Heart left ventricle (tissue), 13 donors: Measurements from ENCODE around the gene THSD4.

Experiments
- CTCF ChIP-seq, 12 donors: fragments of 200-600 bp; sonication (generic) in 4 of 12; IDR thresholded peaks; one replicate each; pipeline versions ENCODE4 v1.5.0 to v1.8.0; 2018 to 2022; ENCODE audit warnings: antibody characterized with exemption in 12 of 12, mild to moderate bottlenecking in 5 of 12
- POLR2A ChIP-seq, 2 donors: fragments of 450-650 bp; IDR thresholded peaks; one replicate each; pipeline ENCODE4 v1.6.1; 2017; ENCODE audit warnings: antibody characterized with exemption in 2 of 2, mild to moderate bottlenecking in 2 of 2, moderate library complexity in 2 of 2
- donor health status: ischemic (EF 13 %, LVEDD 7.1; RV severe dilation, severe dysfunction).
- donor health status: DM: no; HTN: yes; CAD: no.
- donor health status: DM: no; HTN: no; CAD: no.
- donor health status: ischemic (EF 25% LVEDD 6.9; RV normal size, moderate dysfunction).
- donor health status: ischemic (EF 25% LVEDD 5.7; RV mildly dilated, moderate dysfunction).
- donor health status: ischemic (EF 35%, LVEDD 5.7; RV mildly dilated, moderate dysfunction).
- donor health status: nonischemic (EF 11% LVEDD 7.7; RV severe dilation, severe dysfunction).
- donor health status: DM: yes; HTN: yes; CAD: no.
- donor health status: PGD.
- donor health status: ischemic (EF 29% LVEDD 5.4; RV normal size, mild dysfunction).
- donor health status: nonischemic (EF 23%, LVEDD 6.1; RV moderate dilation, normal function).

- TF ChIP-seq CTCF (IDR thresholded peaks at IDR 0.05), result no peak
- TF ChIP-seq POLR2A (IDR thresholded peaks at IDR 0.05), result no peak
Measured at GRCh38 chr15:71194286-71194685, 79.0 kb downstream of the THSD4 start.
